Measurements from ENCODE around the gene CASP2.

CASP2 gene

GRCh38 chr7:143341842-143342241 is 53.7 kb downstream of the CASP2 start:
- no peak for DNase-seq

- DNase-seq = no peak
These were observed 55.4 kb downstream of the CASP2 start for GRCh38 chr7:143343596-143343995.

GRCh38 chr7:143345428-143345900 is 57.3 kb downstream of the CASP2 start:
- peak; percentile 24 for DNase-seq

- no peak for DNase-seq
These were observed 57.9 kb downstream of the CASP2 start for GRCh38 chr7:143346018-143346417.

GRCh38 chr7:143347950-143348349 is 59.8 kb downstream of the CASP2 start:
- DNase-seq = no peak

GRCh38 chr7:143351060-143351459 is 62.9 kb downstream of the CASP2 start:
- no peak for DNase-seq

- no peak for DNase-seq
These were observed 63.4 kb downstream of the CASP2 start for GRCh38 chr7:143351574-143351973.

- DNase-seq = no peak
These were observed 64.4 kb downstream of the CASP2 start for GRCh38 chr7:143352531-143353002.

GRCh38 chr7:143354376-143354775 is 66.2 kb downstream of the CASP2 start:
- no peak for DNase-seq

GRCh38 chr7:143354965-143355364 is 66.8 kb downstream of the CASP2 start:
- DNase-seq = no peak

GRCh38 chr7:143355450-143356385 is 67.6 kb downstream of the CASP2 start:
- no peak for DNase-seq

GRCh38 chr7:143356414-143357050 is 68.4 kb downstream of the CASP2 start:
- no peak for DNase-seq

All from DMS79 (cell line).